ENCODE results near the gene BARD1.
"Not testable (repeated sequence)": the region's sequence is repeated elsewhere in the genome, so short reads cannot be mapped to it uniquely, and the experiment has no call there.

The BARD1 gene

GRCh38 chr2:214765180-214765579, 44.3 kb downstream of the BARD1 start:
- DNase-seq (ENCODE audit: low read depth, low spot score) = no peak

- DNase-seq (ENCODE audit: low read depth, low spot score) = no peak
Measured at GRCh38 chr2:214753455-214753854, 56.0 kb downstream of the BARD1 start.

- no peak for DNase-seq (ENCODE audit: low read depth, low spot score)
Measured at GRCh38 chr2:214750529-214750928, 59.0 kb downstream of the BARD1 start.

- DNase-seq (ENCODE audit: low read depth, low spot score) = no peak
Measured at GRCh38 chr2:214747992-214748391, 61.5 kb downstream of the BARD1 start.

- no peak for DNase-seq (ENCODE audit: low read depth, low spot score)
Measured at GRCh38 chr2:214742119-214742518, 67.4 kb downstream of the BARD1 start.

GRCh38 chr2:214740867-214741395, 68.6 kb downstream of the BARD1 start:
- no peak for DNase-seq (ENCODE audit: low read depth, low spot score)

- DNase-seq (ENCODE audit: low read depth, low spot score) = no peak
Measured at GRCh38 chr2:214737188-214737587, 72.3 kb downstream of the BARD1 start.

GRCh38 chr2:214730800-214731407, 78.6 kb downstream of the BARD1 start:
- DNase-seq (ENCODE audit: low read depth, low spot score) = peak; percentile 12

- no peak for DNase-seq (ENCODE audit: low read depth, low spot score)
Measured at GRCh38 chr2:214730248-214730647, 79.2 kb downstream of the BARD1 start.

GRCh38 chr2:214724741-214725140, 84.7 kb downstream of the BARD1 start:
- no peak for DNase-seq (ENCODE audit: low read depth, low spot score)

- not testable (repeated sequence) for DNase-seq (ENCODE audit: low read depth, low spot score)
Measured at GRCh38 chr2:214717837-214718236, 91.6 kb downstream of the BARD1 start.

GRCh38 chr2:214716811-214717560, 92.5 kb downstream of the BARD1 start:
- DNase-seq (ENCODE audit: low read depth, low spot score) = no peak

GRCh38 chr2:214715025-214715424, 94.5 kb downstream of the BARD1 start:
- no peak for DNase-seq (ENCODE audit: low read depth, low spot score)

GRCh38 chr2:214713080-214713830, 96.2 kb downstream of the BARD1 start:
- DNase-seq (ENCODE audit: low read depth, low spot score) = no peak

GRCh38 chr2:214710729-214711128, 98.8 kb downstream of the BARD1 start:
- DNase-seq (ENCODE audit: low read depth, low spot score) = no peak

GRCh38 chr2:214706986-214707385, 102.5 kb downstream of the BARD1 start:
- DNase-seq (ENCODE audit: low read depth, low spot score) = no peak

- DNase-seq (ENCODE audit: low read depth, low spot score) = no peak
Measured at GRCh38 chr2:214699236-214699635, 110.2 kb downstream of the BARD1 start.

GRCh38 chr2:214696681-214697080, 112.8 kb downstream of the BARD1 start:
- no peak for DNase-seq (ENCODE audit: low read depth, low spot score)

GRCh38 chr2:214695789-214696188, 113.7 kb downstream of the BARD1 start:
- DNase-seq (ENCODE audit: low read depth, low spot score) = no peak

GRCh38 chr2:214683557-214683956, 125.9 kb downstream of the BARD1 start:
- not testable (repeated sequence) for DNase-seq (ENCODE audit: low read depth, low spot score)

GRCh38 chr2:214679736-214680135, 129.7 kb downstream of the BARD1 start:
- no peak for DNase-seq (ENCODE audit: low read depth, low spot score)

- DNase-seq (ENCODE audit: low read depth, low spot score) = no peak
Measured at GRCh38 chr2:214676421-214677089, 132.9 kb downstream of the BARD1 start.
